CD14-positive monocyte (primary cell): ENCODE results near the gene MFAP3. TPM values are rescaled to one million over a fixed set of nuclear protein-coding genes. Genes with fewer than 3 reads are reported as not detected.

Experiments
- DNase-seq, 3 donors: peaks; one replicate each; pipeline ENCODE4 v3.0.0-alpha.2; 2011 to 2022
- H2AFZ ChIP-seq: 2 replicates; pipeline ENCODE4 v1.6.0; 2012; ENCODE audit warnings: mild to moderate bottlenecking, low read depth, low read length, inconsistent platforms; ENCODE audit not compliant: insufficient read depth, poor library complexity, severe bottlenecking
- H3K27ac ChIP-seq, 2 donors: 1 replicate in 1 of 2; 2 replicates in 1 of 2; pipeline ENCODE4 v1.5.1; 2012 to 2013; ENCODE audit warnings: low read length in 2 of 2, control low read depth in 1 of 2, inconsistent platforms in 1 of 2, low read depth in 1 of 2, mild to moderate bottlenecking in 1 of 2
- H3K27me3 ChIP-seq, 2 donors: one replicate each; pipeline versions ENCODE4 v1.6.0 to v1.6.1; 2011 to 2013; ENCODE audit warnings: low read length in 2 of 2; ENCODE audit not compliant: control insufficient read depth in 2 of 2, insufficient read depth in 2 of 2
- H3K36me3 ChIP-seq, 2 donors: replicated peaks in 1 of 2; 1 replicate in 1 of 2; 2 replicates in 1 of 2; pipeline versions ENCODE4 v1.5.1 to v1.6.1; 2012 to 2013; ENCODE audit warnings: low read length in 2 of 2, control low read depth in 1 of 2, inconsistent platforms in 1 of 2, mild to moderate bottlenecking in 1 of 2; ENCODE audit not compliant: insufficient read depth in 2 of 2, control insufficient read depth in 1 of 2
- H3K4me1 ChIP-seq, 2 donors: 1 replicate in 1 of 2; 2 replicates in 1 of 2; pipeline versions ENCODE4 v1.5.1 to v1.6.1; 2012 to 2013; ENCODE audit warnings: low read length in 2 of 2, control low read depth in 1 of 2, inconsistent platforms in 1 of 2, mild to moderate bottlenecking in 1 of 2, moderate library complexity in 1 of 2; ENCODE audit not compliant: insufficient read depth in 2 of 2, control insufficient read depth in 1 of 2
- H3K4me2 ChIP-seq: replicated peaks from 2 replicates; pipeline ENCODE3; 2012; ENCODE audit warnings: low read length, moderate library complexity, mild to moderate bottlenecking; ENCODE audit not compliant: poor library complexity, severe bottlenecking; ENCODE audit errors: extremely low read depth
- H3K4me3 ChIP-seq, 3 experiments: fragments of 200-600 bp in 1 of 3; sonication (generic) in 1 of 3; replicated peaks in 1 of 3; 1 replicate in 2 of 3; 2 replicates in 1 of 3; pipeline ENCODE4 v1.5.1; 2011 to 2013; ENCODE audit warnings: low read length in 3 of 3, mild to moderate bottlenecking in 3 of 3, control low read depth in 2 of 3, low read depth in 2 of 3, inconsistent platforms in 1 of 3, moderate library complexity in 1 of 3
- H3K79me2 ChIP-seq: 2 replicates; pipeline ENCODE4 v1.6.0; 2012; ENCODE audit warnings: mild to moderate bottlenecking, control low read depth, inconsistent platforms, low read length, moderate library complexity; ENCODE audit not compliant: insufficient read depth
- H3K9ac ChIP-seq: 2 replicates; pipeline ENCODE4 v1.6.0; 2017; ENCODE audit warnings: low read length, mild to moderate bottlenecking; ENCODE audit not compliant: insufficient read depth, poor library complexity, severe bottlenecking
- H3K9me3 ChIP-seq, 2 donors: replicated peaks in 1 of 2; 1 replicate in 1 of 2; 2 replicates in 1 of 2; pipeline versions ENCODE4 v1.5.1 to v1.6.1; 2012 to 2013; ENCODE audit warnings: low read length in 2 of 2, control low read depth in 1 of 2; ENCODE audit not compliant: control insufficient read depth in 1 of 2, insufficient read depth in 1 of 2
- H4K20me1 ChIP-seq: 2 replicates; pipeline ENCODE4 v1.6.0; 2012; ENCODE audit warnings: mild to moderate bottlenecking, low read length, control low read depth, moderate library complexity; ENCODE audit not compliant: insufficient read depth
- H3K27ac Mint-ChIP-seq, 7 donors: one replicate each; pipeline ENCODE4 v1.8.0; 2020; ENCODE audit warnings: mild to moderate bottlenecking in 7 of 7, mixed read lengths in 7 of 7, moderate library complexity in 6 of 7, inconsistent platforms in 2 of 7
- H3K27me3 Mint-ChIP-seq, 3 donors: one replicate each; pipeline ENCODE4 v1.8.0; 2021 to 2022; ENCODE audit warnings: low read depth in 3 of 3, mild to moderate bottlenecking in 3 of 3, mixed read lengths in 3 of 3, moderate library complexity in 3 of 3, inconsistent platforms in 1 of 3
- H3K36me3 Mint-ChIP-seq, 2 donors: one replicate each; pipeline ENCODE4 v1.8.0; 2020; ENCODE audit warnings: mixed read lengths in 2 of 2, inconsistent platforms in 1 of 2, mild to moderate bottlenecking in 1 of 2
- H3K4me1 Mint-ChIP-seq: one replicate; pipeline ENCODE4 v1.8.0; 2020; ENCODE audit warnings: mild to moderate bottlenecking, mixed read lengths
- H3K4me3 Mint-ChIP-seq, 2 donors: one replicate each; pipeline ENCODE4 v1.8.0; 2020; ENCODE audit warnings: mild to moderate bottlenecking in 2 of 2, mixed read lengths in 2 of 2, moderate library complexity in 1 of 2
- H3K9me3 Mint-ChIP-seq, 7 donors: one replicate each; pipeline ENCODE4 v1.8.0; 2020 to 2022; ENCODE audit warnings: mixed read lengths in 7 of 7, mild to moderate bottlenecking in 6 of 7, moderate library complexity in 6 of 7, inconsistent platforms in 2 of 7
- CTCF ChIP-seq: fragments of 200-600 bp; IDR thresholded peaks from one replicate; pipeline ENCODE4 v1.8.0; 2022; ENCODE audit warnings: antibody characterized with exemption, mild to moderate bottlenecking
- WGBS: methylation state at CpG from one replicate; pipeline ENCODE4 v1.1.5; 2013; ENCODE audit warnings: missing lambda C conversion rate; ENCODE audit not compliant: insufficient coverage; 5-methylcytosine and 5-hydroxymethylcytosine counted together
- intact Hi-C, 2 donors: fragments of 100-400 bp; cut with micrococcal nuclease; formaldehyde crosslinking; loops; one replicate each; pipeline versions ENCODE4 v1.15.0 to v1.15.1; 2023
- polyA plus RNA-seq, 3 donors: library from polyadenylated mRNA; depleted of rRNA in 1 of 3; unstranded in 2 of 3; stranded (reverse) in 1 of 3; fragments of 300-500 nt in 2 of 3; fragments of >200 nt in 1 of 3; fragmentation: Illumina TruSeq in 2 of 3; gene quantifications; 1 replicate in 2 of 3; 2 replicates in 1 of 3; pipeline ENCODE4 v1.2.3, GENCODE V29; 2012 to 2021

Gene MFAP3
- polyA plus RNA-seq, 3 donors = 7.4 to 13.1 (median 8.6) TPM

GRCh38 chr5:154092356-154093141 lies 53.8 kb downstream of the MFAP3 start:
- no peaks in the 10 kb centered on the region for H3K36me3 ChIP-seq
- WGBS = 38% methylated on average over 1 of the region's 5 CpGs
- Mint-ChIP-seq H3K27ac (no peak overlapping the region), H3K4me1 (no peaks in the 10 kb centered on the region), H3K4me3 (no peak overlapping the region), H3K27me3 (peaks cover 8 to 13% (median 13%) of the 10 kb centered on the region in 3 donors), H3K36me3 (no peaks in the 10 kb centered on the region), H3K9me3 (peaks cover 0 to 2% (median 0%) of the 10 kb centered on the region in 7 donors)
- no peaks in the 10 kb centered on the region for H3K4me1 ChIP-seq
- TF ChIP-seq CTCF = no peak
- H3K4me2 ChIP-seq = no peak overlapping the region
- no peak overlapping the region for H2AFZ ChIP-seq
- H4K20me1 ChIP-seq = no peaks in the 10 kb centered on the region
- no peaks in the 10 kb centered on the region for H3K9me3 ChIP-seq
- intact Hi-C loops = no loop called here
- no peak overlapping the region for H3K27ac ChIP-seq
- H3K9ac ChIP-seq = no peak overlapping the region
- H3K4me3 ChIP-seq = no peak overlapping the region
- DNase-seq = no peak
- H3K27me3 ChIP-seq = peaks cover 4 to 6% of the 10 kb centered on the region in 2 donors
- no peaks in the 10 kb centered on the region for H3K79me2 ChIP-seq

- WGBS = 60% methylated on average over 2 of the region's 2 CpGs
- Histone ChIP-seq H3K79me2 (no peaks in the 10 kb centered on the region), H3K36me3 (no peaks in the 10 kb centered on the region), H3K9ac (no peak overlapping the region), H2AFZ (no peak overlapping the region), H3K4me2 (no peak overlapping the region), H3K27ac (no peak overlapping the region), H3K4me1 (no peaks in the 10 kb centered on the region), H3K4me3 (no peak overlapping the region), H3K9me3 (no peaks in the 10 kb centered on the region), H3K27me3 (peaks cover 4 to 6% of the 10 kb centered on the region in 2 donors), H4K20me1 (no peaks in the 10 kb centered on the region)
- Mint-ChIP-seq H3K9me3 (peaks cover 0 to 2% (median 0%) of the 10 kb centered on the region in 7 donors), H3K27me3 (peaks cover 8 to 13% (median 13%) of the 10 kb centered on the region in 3 donors), H3K4me3 (no peak overlapping the region), H3K4me1 (no peaks in the 10 kb centered on the region), H3K36me3 (no peaks in the 10 kb centered on the region), H3K27ac (no peak overlapping the region)
- TF ChIP-seq CTCF = no peak
- no peak for DNase-seq
- intact Hi-C loops = no loop called here
Measured at GRCh38 chr5:154093142-154093532, 54.4 kb downstream of the MFAP3 start.
